ENCODE measurements around the gene PDGFD. TPM values are rescaled to one million over a fixed set of nuclear protein-coding genes. Genes with fewer than 3 reads are reported as not detected.

Gene PDGFD
- total RNA-seq, 3 donors from 2014 or later (not counting 1 experiment from before 2014, with no cell fraction given), result 23.2 to 41.2 (median 33.1) TPM

DNA sequence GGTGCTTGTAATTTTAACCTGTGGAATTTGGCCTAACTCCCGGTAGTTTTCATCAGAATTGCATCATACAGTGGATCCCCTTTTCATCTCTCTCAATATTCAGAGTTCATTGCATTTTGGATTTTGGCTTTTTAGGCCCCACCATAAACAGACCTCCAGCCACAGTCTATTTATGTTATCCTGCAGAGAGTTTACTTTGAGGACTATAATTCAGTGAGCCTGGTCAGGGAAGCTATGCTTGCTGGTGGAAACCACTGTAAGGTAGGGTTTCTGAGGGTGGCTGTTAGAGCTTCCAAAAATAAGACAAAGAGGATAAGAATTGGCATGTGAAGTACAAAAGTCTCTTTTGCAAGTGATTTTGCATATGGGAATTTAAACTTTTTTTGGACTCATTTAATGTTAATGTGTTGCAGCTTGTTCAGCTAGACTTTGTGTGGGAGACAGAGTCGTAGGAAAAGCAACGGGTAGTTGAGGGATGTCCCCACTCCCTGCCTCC, 162.3 kb downstream of the PDGFD start:
- Mint-ChIP-seq H3K4me3 (no peak overlapping the region), H3K9me3 (no peaks in the 10 kb centered on the region), H3K36me3 (no peaks in the 10 kb centered on the region), H3K4me1 (peaks cover 26 to 29% of the 10 kb centered on the region in 2 donors), H3K27me3 (ENCODE audit: low read depth in 2 of 2) (no peaks in the 10 kb centered on the region), H3K27ac (no peak overlapping the region)
- H3K4me1 ChIP-seq (ENCODE audit: control insufficient read depth, insufficient read depth, low read length), result no peaks in the 10 kb centered on the region
- no peak overlapping the region for H3K4me3 ChIP-seq (ENCODE audit: low read length)
- WGBS (ENCODE audit: insufficient coverage), result 89% methylated on average over 3 of the region's 3 CpGs
- H3K27me3 ChIP-seq (ENCODE audit: control insufficient read depth, insufficient read depth, low read length), result no peaks in the 10 kb centered on the region
- H3K36me3 ChIP-seq (ENCODE audit: control insufficient read depth, insufficient read depth, low read length), result no peaks in the 10 kb centered on the region
- H3K9me3 ChIP-seq (ENCODE audit: control insufficient read depth, insufficient read depth, low read length), result no peaks in the 10 kb centered on the region
- H3K27ac ChIP-seq (ENCODE audit: low read length), result no peak overlapping the region
- no peak for TF ChIP-seq CTCF (IDR thresholded peaks at IDR 0.05)
- intact Hi-C loops (cut with micrococcal nuclease), result no loop called here
- DNase-seq (no peak), ATAC-seq (no peak)

DNA sequence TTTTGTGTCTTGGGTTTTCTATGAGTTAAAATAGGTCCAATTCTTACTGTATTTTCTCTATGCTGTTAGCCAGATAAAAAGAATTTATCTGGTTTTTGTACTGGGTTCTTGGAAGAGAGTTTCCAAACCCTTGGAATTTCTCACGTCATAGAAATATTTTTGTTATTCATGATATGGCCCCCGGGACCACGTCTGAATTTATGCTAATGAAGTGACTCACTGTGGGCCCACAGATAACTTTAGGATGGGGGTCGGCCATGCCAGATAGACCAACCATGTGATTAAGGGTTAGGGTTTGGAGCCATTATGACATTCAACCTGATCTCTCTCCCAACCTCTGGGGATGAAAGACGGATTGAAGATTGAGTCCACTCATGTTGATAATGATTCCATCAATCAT, 163.1 kb downstream of the PDGFD start:
- no peak for TF ChIP-seq CTCF (IDR thresholded peaks at IDR 0.05)
- H3K9me3 ChIP-seq (ENCODE audit: control insufficient read depth, insufficient read depth, low read length), result no peaks in the 10 kb centered on the region
- intact Hi-C loops (cut with micrococcal nuclease), result no loop called here
- Mint-ChIP-seq H3K27ac (no peak overlapping the region), H3K27me3 (ENCODE audit: low read depth in 2 of 2) (no peaks in the 10 kb centered on the region), H3K9me3 (no peaks in the 10 kb centered on the region), H3K4me3 (no peak overlapping the region), H3K4me1 (peaks cover 19 to 21% of the 10 kb centered on the region in 2 donors), H3K36me3 (no peaks in the 10 kb centered on the region)
- H3K27ac ChIP-seq (ENCODE audit: low read length), result no peak overlapping the region
- H3K4me3 ChIP-seq (ENCODE audit: low read length), result no peak overlapping the region
- ATAC-seq (no peak), DNase-seq (no peak)
- no peaks in the 10 kb centered on the region for H3K27me3 ChIP-seq (ENCODE audit: control insufficient read depth, insufficient read depth, low read length)
- H3K36me3 ChIP-seq (ENCODE audit: control insufficient read depth, insufficient read depth, low read length), result peaks cover 4% of the 10 kb centered on the region
- WGBS (ENCODE audit: insufficient coverage), result 90% methylated on average over 5 of the region's 5 CpGs
- no peaks in the 10 kb centered on the region for H3K4me1 ChIP-seq (ENCODE audit: control insufficient read depth, insufficient read depth, low read length)

GRCh38 chr11:103998826-103999508, 165.0 kb downstream of the PDGFD start:
- H3K4me1 Mint-ChIP-seq, result peaks cover 19 to 20% of the 10 kb centered on the region in 2 donors
- no peak for TF ChIP-seq CTCF (IDR thresholded peaks at IDR 0.05)

DNA sequence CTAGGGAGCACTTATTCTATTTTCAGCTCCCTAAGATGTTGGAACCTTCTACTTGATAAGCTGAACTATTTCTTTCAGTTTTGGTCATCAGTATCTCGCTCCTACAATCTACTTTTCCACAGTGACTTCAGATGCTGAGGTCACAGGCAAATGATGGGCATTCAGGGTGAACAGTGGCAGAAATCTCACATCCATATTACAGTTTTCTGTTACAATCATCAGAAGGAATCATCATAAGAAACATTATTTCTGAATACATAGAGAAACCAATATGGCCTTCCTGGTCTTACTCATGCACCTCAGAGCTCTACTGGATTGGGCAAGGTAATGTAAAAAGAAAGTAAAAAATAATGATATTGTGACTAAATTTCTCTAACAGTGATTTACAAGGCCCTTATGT, 166.9 kb downstream of the PDGFD start:
- Histone ChIP-seq H3K4me3 (ENCODE audit: low read length) (no peak overlapping the region), H3K4me1 (ENCODE audit: control insufficient read depth, insufficient read depth, low read length) (no peaks in the 10 kb centered on the region), H3K27ac (ENCODE audit: low read length) (no peak overlapping the region), H3K36me3 (ENCODE audit: control insufficient read depth, insufficient read depth, low read length) (peaks cover 11% of the 10 kb centered on the region), H3K9me3 (ENCODE audit: control insufficient read depth, insufficient read depth, low read length) (no peaks in the 10 kb centered on the region), H3K27me3 (ENCODE audit: control insufficient read depth, insufficient read depth, low read length) (no peaks in the 10 kb centered on the region)
- DNase-seq (no peak), ATAC-seq (no peak)
- 79% methylated on average over 1 of the region's 1 CpG for WGBS (ENCODE audit: insufficient coverage)
- H3K4me3 Mint-ChIP-seq, result no peak overlapping the region
- peaks cover 5 to 8% of the 10 kb centered on the region in 2 donors for H3K4me1 Mint-ChIP-seq
- H3K9me3 Mint-ChIP-seq, result no peaks in the 10 kb centered on the region
- H3K27ac Mint-ChIP-seq, result no peak overlapping the region
- no peaks in the 10 kb centered on the region for H3K27me3 Mint-ChIP-seq (ENCODE audit: low read depth in 2 of 2)
- intact Hi-C loops (cut with micrococcal nuclease), result no loop called here
- no peak for TF ChIP-seq CTCF (IDR thresholded peaks at IDR 0.05)
- no peaks in the 10 kb centered on the region for H3K36me3 Mint-ChIP-seq

More at GRCh38 chr11:103998826-103999508, 165.0 kb downstream of the PDGFD start:
- Histone ChIP-seq H3K4me3 (ENCODE audit: low read length) (no peak overlapping the region), H3K27ac (ENCODE audit: low read length) (no peak overlapping the region), H3K36me3 (ENCODE audit: control insufficient read depth, insufficient read depth, low read length) (peaks cover 11% of the 10 kb centered on the region), H3K4me1 (ENCODE audit: control insufficient read depth, insufficient read depth, low read length) (no peaks in the 10 kb centered on the region), H3K9me3 (ENCODE audit: control insufficient read depth, insufficient read depth, low read length) (no peaks in the 10 kb centered on the region), H3K27me3 (ENCODE audit: control insufficient read depth, insufficient read depth, low read length) (no peaks in the 10 kb centered on the region)
- 100% methylated on average over 2 of the region's 5 CpGs for WGBS (ENCODE audit: insufficient coverage)
- H3K27ac Mint-ChIP-seq, result no peak overlapping the region
- ATAC-seq, result no peak
- no peak for DNase-seq
- H3K9me3 Mint-ChIP-seq, result no peaks in the 10 kb centered on the region
- H3K4me3 Mint-ChIP-seq, result no peak overlapping the region
- intact Hi-C loops (cut with micrococcal nuclease), result no loop called here
- no peaks in the 10 kb centered on the region for H3K27me3 Mint-ChIP-seq (ENCODE audit: low read depth in 2 of 2)
- H3K36me3 Mint-ChIP-seq, result no peaks in the 10 kb centered on the region

Measured in natural killer cell (primary cell).